Measurements from ENCODE around the gene BCL2.
A peak's percentile ranks its signal among the peaks of the same experiment; 100 is the strongest.

Gene BCL2

DNA sequence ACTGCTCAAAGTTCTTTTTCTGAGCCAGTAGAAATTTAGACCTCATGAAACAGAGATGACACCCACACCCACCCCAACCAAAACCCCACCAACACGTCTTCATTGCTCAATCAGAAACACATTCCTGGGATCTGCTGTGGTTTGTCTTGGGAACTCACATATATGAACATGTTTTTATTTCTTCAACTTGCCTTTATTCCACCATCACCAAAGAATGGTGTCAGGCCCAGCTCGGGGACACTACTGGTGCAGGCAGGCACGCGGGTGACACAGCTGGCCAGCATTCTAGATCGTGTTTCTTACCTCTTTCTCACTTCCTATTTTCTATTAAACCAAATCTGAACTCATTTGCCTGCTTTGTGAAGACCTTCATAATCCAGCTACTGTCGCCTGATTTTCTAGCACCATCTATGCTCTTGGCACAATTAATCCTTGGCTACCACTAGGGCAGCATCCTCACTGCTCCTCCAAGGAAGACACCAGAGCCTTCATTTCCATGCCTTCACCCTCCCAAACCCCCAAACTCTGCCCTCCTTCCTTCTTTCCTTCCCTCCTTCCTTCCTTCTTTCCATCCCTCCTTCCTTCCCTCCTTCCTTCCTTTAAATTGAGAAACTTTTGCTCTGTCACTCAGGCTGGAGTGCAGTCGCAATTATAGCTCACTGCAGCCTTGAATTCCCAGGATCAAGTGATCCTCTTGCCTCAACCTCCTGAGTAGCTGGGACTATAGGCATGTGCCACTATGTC, 157.1 kb downstream of the BCL2 start:
- peak; percentile 55; the same call in 1 of the 2 replicates for TF ChIP-seq POLR2AphosphoS5 (IDR thresholded peaks at IDR 0.05; ENCODE audit: low read depth, low read length)
- TF ChIP-seq TAF1 (IDR thresholded peaks at IDR 0.05; ENCODE audit: borderline replicate concordance, low read depth, low read length): no peak
- TF ChIP-seq POLR2A (IDR thresholded peaks at IDR 0.05; ENCODE audit: low read depth, low read length): no peak; the same call in 1 of the 2 replicates
- DNase-seq (ENCODE audit: insufficient read length): no peak
- no peak for FAIRE-seq

GRCh38 chr18:63161761-63162195, 157.8 kb downstream of the BCL2 start:
- FAIRE-seq (peak; percentile 100), DNase-seq (ENCODE audit: insufficient read length) (no peak)
- peak; percentile 80 for TF ChIP-seq POLR2AphosphoS5 (IDR thresholded peaks at IDR 0.05; ENCODE audit: low read depth, low read length)
- peak; percentile 87 for TF ChIP-seq POLR2A (IDR thresholded peaks at IDR 0.05; ENCODE audit: low read depth, low read length)
- TF ChIP-seq TAF1 (IDR thresholded peaks at IDR 0.05; ENCODE audit: borderline replicate concordance, low read depth, low read length): 0 out of 2 replicates have a peak, but pooled peaks have one; percentile 69

DNA sequence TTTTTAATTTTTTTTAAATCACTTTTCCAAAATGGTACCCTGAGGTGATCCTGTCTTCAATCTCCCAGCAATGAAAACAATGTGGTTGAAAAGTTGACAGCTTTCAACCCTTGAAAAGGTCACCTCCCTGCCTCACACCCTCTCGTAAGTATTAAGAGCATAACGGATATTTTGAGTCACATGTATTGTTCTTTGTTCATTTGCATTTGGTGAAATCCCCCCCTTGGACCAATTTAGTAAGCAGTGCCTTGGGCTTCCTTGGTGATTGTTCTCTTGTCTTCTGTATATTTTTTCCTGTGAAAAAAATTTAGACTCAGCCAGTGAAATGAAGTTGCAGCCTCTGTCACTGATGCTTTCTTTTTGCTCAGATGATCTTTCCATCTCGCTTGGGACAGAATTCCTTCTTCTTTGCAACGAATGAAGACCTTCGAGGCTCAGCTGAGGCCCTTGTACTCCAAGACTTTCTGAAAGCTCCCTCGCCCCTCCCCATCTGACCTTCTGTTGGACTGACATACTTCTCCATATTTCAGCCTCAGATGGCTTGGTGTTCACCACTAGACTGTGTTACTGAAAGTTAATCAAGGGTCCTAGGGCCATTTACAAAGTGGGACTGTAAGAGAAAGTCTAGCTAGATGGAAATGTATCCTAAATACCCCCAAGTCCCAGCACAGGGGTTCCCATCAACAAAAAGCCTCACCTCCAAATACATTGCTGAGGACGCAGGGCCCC, 158.4 kb downstream of the BCL2 start:
- FAIRE-seq (no peak), DNase-seq (ENCODE audit: insufficient read length) (no peak)
- TF ChIP-seq TAF1 (IDR thresholded peaks at IDR 0.05; ENCODE audit: borderline replicate concordance, low read depth, low read length) (no peak; the same call in none of the 2 replicates), POLR2A (IDR thresholded peaks at IDR 0.05; ENCODE audit: low read depth, low read length) (no peak; the same call in 1 of the 2 replicates), POLR2AphosphoS5 (IDR thresholded peaks at IDR 0.05; ENCODE audit: low read depth, low read length) (no peak; the same call in none of the 2 replicates)

GRCh38 chr18:63160172-63160995, 159.2 kb downstream of the BCL2 start:
- TF ChIP-seq POLR2A (IDR thresholded peaks at IDR 0.05; ENCODE audit: low read depth, low read length) (no peak; the same call in none of the 2 replicates), POLR2AphosphoS5 (IDR thresholded peaks at IDR 0.05; ENCODE audit: low read depth, low read length) (no peak; the same call in 1 of the 2 replicates), TAF1 (IDR thresholded peaks at IDR 0.05; ENCODE audit: borderline replicate concordance, low read depth, low read length) (no peak)
- no peak for DNase-seq (ENCODE audit: insufficient read length)
- FAIRE-seq: peak; percentile 97

DNA sequence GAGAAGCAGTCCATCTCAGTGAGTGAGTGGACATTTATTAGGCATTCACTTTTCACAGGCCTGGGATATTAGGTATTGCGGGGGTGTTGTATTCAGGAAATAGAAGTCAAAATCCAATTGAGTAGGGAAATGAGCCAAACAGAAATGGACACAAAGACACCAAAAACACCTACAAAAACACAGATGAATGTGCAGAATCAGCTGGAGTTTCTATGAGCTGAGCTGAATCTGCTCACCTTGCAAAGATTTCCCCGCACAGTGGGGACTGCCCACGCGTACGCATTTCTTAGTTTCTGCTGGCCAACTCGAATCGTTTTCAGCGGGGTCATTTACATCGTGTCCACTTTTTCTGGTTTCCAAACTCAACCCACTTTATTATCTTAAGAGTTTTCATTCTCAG, 160.0 kb downstream of the BCL2 start:
- FAIRE-seq (no peak), DNase-seq (ENCODE audit: insufficient read length) (no peak)
- TF ChIP-seq POLR2A (IDR thresholded peaks at IDR 0.05; ENCODE audit: low read depth, low read length) (no peak), POLR2AphosphoS5 (IDR thresholded peaks at IDR 0.05; ENCODE audit: low read depth, low read length) (no peak; the same call in 1 of the 2 replicates), TAF1 (IDR thresholded peaks at IDR 0.05; ENCODE audit: borderline replicate concordance, low read depth, low read length) (no peak)

GRCh38 chr18:63158676-63159291, 160.8 kb downstream of the BCL2 start:
- DNase-seq (ENCODE audit: insufficient read length) (no peak), FAIRE-seq (no peak)
- TF ChIP-seq POLR2A (IDR thresholded peaks at IDR 0.05; ENCODE audit: low read depth, low read length) (peak; percentile 70), POLR2AphosphoS5 (IDR thresholded peaks at IDR 0.05; ENCODE audit: low read depth, low read length) (no peak; the same call in none of the 2 replicates), TAF1 (IDR thresholded peaks at IDR 0.05; ENCODE audit: borderline replicate concordance, low read depth, low read length) (0 out of 2 replicates have a peak, but pooled peaks have one; percentile 24)

GRCh38 chr18:63158012-63158631, 161.4 kb downstream of the BCL2 start:
- no peak for FAIRE-seq

GRCh38 chr18:63157293-63158011, 162.1 kb downstream of the BCL2 start:
- DNase-seq (ENCODE audit: insufficient read length) (no peak), FAIRE-seq (peak; percentile 96)
- TF ChIP-seq TAF1 (IDR thresholded peaks at IDR 0.05; ENCODE audit: borderline replicate concordance, low read depth, low read length) (no peak), POLR2AphosphoS5 (IDR thresholded peaks at IDR 0.05; ENCODE audit: low read depth, low read length) (peak; percentile 55), POLR2A (IDR thresholded peaks at IDR 0.05; ENCODE audit: low read depth, low read length) (peak; percentile 56; the same call in 1 of the 2 replicates)

More at GRCh38 chr18:63158012-63158631, 161.4 kb downstream of the BCL2 start:
- no peak for DNase-seq (ENCODE audit: insufficient read length)
- TF ChIP-seq POLR2AphosphoS5 (IDR thresholded peaks at IDR 0.05; ENCODE audit: low read depth, low read length): peak; percentile 92
- no peak for TF ChIP-seq TAF1 (IDR thresholded peaks at IDR 0.05; ENCODE audit: borderline replicate concordance, low read depth, low read length)
- peak; percentile 78 for TF ChIP-seq POLR2A (IDR thresholded peaks at IDR 0.05; ENCODE audit: low read depth, low read length)

- peak; percentile 36 for FAIRE-seq
- TF ChIP-seq POLR2A (IDR thresholded peaks at IDR 0.05; ENCODE audit: low read depth, low read length) (0 out of 2 replicates have a peak, but pooled peaks have one; percentile 12), POLR2AphosphoS5 (IDR thresholded peaks at IDR 0.05; ENCODE audit: low read depth, low read length) (no peak; the same call in 1 of the 2 replicates), TAF1 (IDR thresholded peaks at IDR 0.05; ENCODE audit: borderline replicate concordance, low read depth, low read length) (0 out of 2 replicates have a peak, but pooled peaks have one; percentile 13)
- DNase-seq (ENCODE audit: insufficient read length): no peak
Measured at GRCh38 chr18:63155910-63156773, 163.4 kb downstream of the BCL2 start.

All from GM12892 (cell line).